Measurements from ENCODE around the gene PDCD1LG2. TPM values are rescaled to one million over a fixed set of nuclear protein-coding genes. Genes with fewer than 3 reads are reported as not detected.

Gene PDCD1LG2
- total RNA-seq, 1 donor from 2014 or later: 2.8 TPM

DNA sequence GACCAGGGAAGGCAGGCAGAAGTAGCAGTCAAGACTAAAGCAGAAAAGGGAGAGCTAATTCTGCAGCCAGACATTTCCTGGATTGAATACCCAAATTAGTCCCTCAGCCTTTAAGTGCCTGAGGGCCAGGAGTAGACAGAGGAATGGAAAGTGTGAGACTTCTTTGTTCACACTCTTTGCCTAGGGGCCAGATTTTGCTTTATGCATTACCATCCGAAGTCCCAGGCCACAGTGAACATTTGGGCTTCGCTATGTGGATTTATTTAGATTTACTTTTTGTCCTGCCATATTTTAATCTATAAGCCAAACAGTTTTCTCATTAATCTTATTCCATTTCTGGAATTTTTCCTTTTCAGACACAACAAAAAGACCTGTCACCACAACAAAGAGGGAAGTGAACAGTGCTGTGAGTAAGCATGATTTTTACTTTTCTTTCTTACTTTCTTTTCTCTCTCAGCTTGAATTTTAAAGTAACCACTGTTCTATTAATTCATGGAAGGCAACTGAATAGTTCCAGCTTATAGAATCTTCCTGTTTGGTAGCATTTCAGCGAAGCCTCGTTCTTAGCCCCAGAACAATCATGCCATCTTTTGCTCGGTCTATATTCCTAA lies 52.6 kb downstream of the PDCD1LG2 start:
- DNase-seq: no peak
- POLR2A ChIA-PET: interaction anchor here (2.1 kb wide), 1 partner anchor 20 kb away, joined by 8 read pairs; no protein-coding TSS in a partner anchor
- no peak for ATAC-seq (ENCODE audit: low read depth)
- H3K4me3 Mint-ChIP-seq: no peak overlapping the region
- H3K36me3 Mint-ChIP-seq (ENCODE audit: low read depth): no peaks in the 10 kb centered on the region
- no peaks in the 10 kb centered on the region for H3K9me3 Mint-ChIP-seq
- intact Hi-C loops (cut with micrococcal nuclease): no loop called here
- CTCF ChIA-PET: no interaction called here
- H3K4me1 Mint-ChIP-seq: peaks cover 50% of the 10 kb centered on the region
- no peaks in the 10 kb centered on the region for H3K27me3 Mint-ChIP-seq
- TF ChIP-seq, protein P1, sequence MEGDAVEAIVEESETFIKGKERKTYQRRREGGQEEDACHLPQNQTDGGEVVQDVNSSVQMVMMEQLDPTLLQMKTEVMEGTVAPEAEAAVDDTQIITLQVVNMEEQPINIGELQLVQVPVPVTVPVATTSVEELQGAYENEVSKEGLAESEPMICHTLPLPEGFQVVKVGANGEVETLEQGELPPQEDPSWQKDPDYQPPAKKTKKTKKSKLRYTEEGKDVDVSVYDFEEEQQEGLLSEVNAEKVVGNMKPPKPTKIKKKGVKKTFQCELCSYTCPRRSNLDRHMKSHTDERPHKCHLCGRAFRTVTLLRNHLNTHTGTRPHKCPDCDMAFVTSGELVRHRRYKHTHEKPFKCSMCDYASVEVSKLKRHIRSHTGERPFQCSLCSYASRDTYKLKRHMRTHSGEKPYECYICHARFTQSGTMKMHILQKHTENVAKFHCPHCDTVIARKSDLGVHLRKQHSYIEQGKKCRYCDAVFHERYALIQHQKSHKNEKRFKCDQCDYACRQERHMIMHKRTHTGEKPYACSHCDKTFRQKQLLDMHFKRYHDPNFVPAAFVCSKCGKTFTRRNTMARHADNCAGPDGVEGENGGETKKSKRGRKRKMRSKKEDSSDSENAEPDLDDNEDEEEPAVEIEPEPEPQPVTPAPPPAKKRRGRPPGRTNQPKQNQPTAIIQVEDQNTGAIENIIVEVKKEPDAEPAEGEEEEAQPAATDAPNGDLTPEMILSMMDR (IDR thresholded peaks at IDR 0.05): no peak
- peak overlapping the region; percentile 47 for H3K27ac Mint-ChIP-seq

DNA sequence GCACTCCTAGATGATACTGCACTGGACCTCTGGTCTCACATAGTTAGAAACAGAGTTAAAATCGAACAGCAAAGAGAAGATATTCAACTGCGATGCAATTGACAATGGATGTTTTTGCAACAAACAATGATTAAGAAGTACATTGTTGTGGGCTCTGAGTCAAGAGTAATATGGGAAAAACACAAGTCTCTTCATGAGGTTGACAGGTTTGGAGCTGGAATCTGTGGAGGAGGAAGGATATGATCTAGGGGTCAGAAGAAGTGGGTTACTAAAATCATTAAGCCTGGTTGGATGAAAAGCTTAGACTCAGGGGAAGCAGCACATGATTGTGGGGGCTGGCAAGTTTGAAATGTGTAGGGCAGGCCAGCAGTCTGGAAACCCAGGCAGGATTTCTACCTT lies 53.1 kb downstream of the PDCD1LG2 start:
- DNase-seq (no peak), ATAC-seq (ENCODE audit: low read depth) (no peak)
- TF ChIP-seq, protein P1 (IDR thresholded peaks at IDR 0.05): no peak
- ChIA-PET CTCF (interaction anchor here (1.0 kb wide), 1 partner anchor 27 kb away, joined by 3 read pairs; no protein-coding TSS in a partner anchor), POLR2A (interaction anchor here (2.1 kb wide), 1 partner anchor 20 kb away, joined by 8 read pairs; no protein-coding TSS in a partner anchor)
- Mint-ChIP-seq H3K27me3 (no peaks in the 10 kb centered on the region), H3K36me3 (ENCODE audit: low read depth) (no peaks in the 10 kb centered on the region), H3K9me3 (no peaks in the 10 kb centered on the region), H3K27ac (peak overlapping the region; percentile 5), H3K4me1 (peaks cover 45% of the 10 kb centered on the region), H3K4me3 (no peak overlapping the region)
- intact Hi-C loops (cut with micrococcal nuclease): no loop called here

GRCh38 chr9:5563886-5564285 lies 53.6 kb downstream of the PDCD1LG2 start:
- intact Hi-C loops (cut with micrococcal nuclease): no loop called here
- POLR2A ChIA-PET: interaction anchor here (2.1 kb wide), 1 partner anchor 19 kb away, joined by 8 read pairs; no protein-coding TSS in a partner anchor
- peak overlapping the region; percentile 20 for H3K27ac Mint-ChIP-seq
- no peak for ATAC-seq (ENCODE audit: low read depth)
- TF ChIP-seq, protein P1 (IDR thresholded peaks at IDR 0.05): no peak
- H3K9me3 Mint-ChIP-seq: no peaks in the 10 kb centered on the region
- CTCF ChIA-PET: interaction anchor here (1.0 kb wide), 1 partner anchor 26 kb away, joined by 3 read pairs; no protein-coding TSS in a partner anchor
- H3K4me1 Mint-ChIP-seq: peaks cover 44% of the 10 kb centered on the region
- no peak overlapping the region for H3K4me3 Mint-ChIP-seq
- no peak for DNase-seq
- H3K36me3 Mint-ChIP-seq (ENCODE audit: low read depth): no peaks in the 10 kb centered on the region
- H3K27me3 Mint-ChIP-seq: no peaks in the 10 kb centered on the region

DNA sequence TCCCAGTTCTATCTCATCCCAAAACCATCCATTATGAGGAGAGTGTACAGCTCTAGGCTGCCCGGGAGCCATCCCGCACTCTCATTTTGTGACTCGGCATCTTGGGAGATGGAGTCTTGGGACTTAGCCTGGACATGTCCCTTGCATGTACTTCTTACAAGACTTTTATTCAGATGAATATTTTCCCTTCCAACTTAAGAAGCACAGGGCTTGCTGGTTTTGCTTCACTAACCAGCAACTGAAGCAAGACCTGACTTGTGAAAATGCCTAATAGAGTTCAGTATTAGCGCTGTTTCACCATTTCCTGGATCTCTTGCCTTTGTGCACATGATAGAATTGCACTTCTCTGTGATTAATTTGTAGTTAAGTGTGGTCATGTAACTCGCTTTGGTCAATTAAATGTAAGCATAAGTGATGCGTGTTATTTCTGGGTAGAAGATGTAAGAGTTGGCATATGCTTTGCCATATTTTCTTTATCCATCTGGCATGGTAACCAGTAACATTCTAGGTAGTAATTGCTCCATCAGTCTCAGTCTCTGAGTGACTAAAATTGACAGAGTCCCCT lies 55.8 kb downstream of the PDCD1LG2 start:
- TF ChIP-seq, protein P1 (IDR thresholded peaks at IDR 0.05): no peak
- no peaks in the 10 kb centered on the region for H3K36me3 Mint-ChIP-seq (ENCODE audit: low read depth)
- H3K4me3 Mint-ChIP-seq: no peak overlapping the region
- H3K9me3 Mint-ChIP-seq: no peaks in the 10 kb centered on the region
- H3K27ac Mint-ChIP-seq: peak overlapping the region; percentile 2
- POLR2A ChIA-PET: interaction anchor here (1.1 to 2.7 kb wide), 2 partner anchors 17 to 21 kb away, joined by 5 to 10 read pairs; no protein-coding TSS in a partner anchor
- intact Hi-C loops (cut with micrococcal nuclease): loop anchor here (2.0 kb wide), 1 partner anchor 17 kb away; no protein-coding TSS in a partner anchor
- peaks cover 35% of the 10 kb centered on the region for H3K4me1 Mint-ChIP-seq
- DNase-seq (no peak), ATAC-seq (ENCODE audit: low read depth) (peak; percentile 84)
- CTCF ChIA-PET: no interaction called here
- H3K27me3 Mint-ChIP-seq: no peaks in the 10 kb centered on the region

GRCh38 chr9:5568868-5569267 lies 58.5 kb downstream of the PDCD1LG2 start:
- no peaks in the 10 kb centered on the region for H3K9me3 Mint-ChIP-seq
- no peaks in the 10 kb centered on the region for H3K27me3 Mint-ChIP-seq
- intact Hi-C loops (cut with micrococcal nuclease): loop anchor here (1.0 kb wide), 1 partner anchor 9 kb away; no protein-coding TSS in a partner anchor
- H3K4me1 Mint-ChIP-seq: peaks cover 22% of the 10 kb centered on the region
- no peak overlapping the region for H3K27ac Mint-ChIP-seq
- ChIA-PET CTCF (no interaction called here), POLR2A (interaction anchor here (2.1 kb wide), 1 partner anchor 11 kb away, joined by 5 read pairs; no protein-coding TSS in a partner anchor)
- no peak overlapping the region for H3K4me3 Mint-ChIP-seq
- TF ChIP-seq, protein P1 (IDR thresholded peaks at IDR 0.05): no peak
- ATAC-seq (ENCODE audit: low read depth) (no peak), DNase-seq (no peak)
- no peaks in the 10 kb centered on the region for H3K36me3 Mint-ChIP-seq (ENCODE audit: low read depth)

All from activated B cell treated with CpG ODN at 0.5 μM for 24 hours (primary cell).